ENCODE results near the gene SLN.
A peak's percentile ranks its signal among the peaks of the same experiment; 100 is the strongest.

The SLN gene

GRCh38 chr11:107702723-107703122 is 9.1 kb downstream of the SLN start:
- no peaks in the 10 kb centered on the region for H3K36me3 Mint-ChIP-seq
- no peak overlapping the region for H3K4me3 Mint-ChIP-seq
- ATAC-seq, result no peak
- no peaks in the 10 kb centered on the region for H3K4me1 Mint-ChIP-seq
- no peaks in the 10 kb centered on the region for H3K9me3 Mint-ChIP-seq
- H3K27me3 Mint-ChIP-seq, result peaks cover 20% of the 10 kb centered on the region
- no peak overlapping the region for H3K27ac Mint-ChIP-seq

GRCh38 chr11:107702109-107702660 is 9.7 kb downstream of the SLN start:
- Mint-ChIP-seq H3K27me3 (peaks cover 17% of the 10 kb centered on the region), H3K4me3 (no peak overlapping the region), H3K4me1 (no peaks in the 10 kb centered on the region), H3K9me3 (no peaks in the 10 kb centered on the region), H3K27ac (no peak overlapping the region), H3K36me3 (no peaks in the 10 kb centered on the region)
- no peak for ATAC-seq

GRCh38 chr11:107699371-107700285 is 12.2 kb downstream of the SLN start:
- ATAC-seq, result no peak
- H3K9me3 Mint-ChIP-seq, result no peaks in the 10 kb centered on the region
- H3K4me3 Mint-ChIP-seq, result no peak overlapping the region
- no peaks in the 10 kb centered on the region for H3K4me1 Mint-ChIP-seq
- H3K27ac Mint-ChIP-seq, result no peak overlapping the region
- peaks cover 29% of the 10 kb centered on the region for H3K27me3 Mint-ChIP-seq
- H3K36me3 Mint-ChIP-seq, result no peaks in the 10 kb centered on the region

GRCh38 chr11:107697291-107697690 is 14.6 kb downstream of the SLN start:
- Mint-ChIP-seq H3K27ac (no peak overlapping the region), H3K36me3 (no peaks in the 10 kb centered on the region), H3K27me3 (peaks cover 35% of the 10 kb centered on the region), H3K4me3 (no peak overlapping the region), H3K9me3 (no peaks in the 10 kb centered on the region), H3K4me1 (no peaks in the 10 kb centered on the region)
- no peak for ATAC-seq

GRCh38 chr11:107696140-107696539 is 15.7 kb downstream of the SLN start:
- peaks cover 45% of the 10 kb centered on the region for H3K27me3 Mint-ChIP-seq
- no peaks in the 10 kb centered on the region for H3K9me3 Mint-ChIP-seq
- H3K4me3 Mint-ChIP-seq, result no peak overlapping the region
- H3K36me3 Mint-ChIP-seq, result no peaks in the 10 kb centered on the region
- H3K4me1 Mint-ChIP-seq, result no peaks in the 10 kb centered on the region
- no peak for ATAC-seq
- H3K27ac Mint-ChIP-seq, result no peak overlapping the region

- no peak overlapping the region for H3K27ac Mint-ChIP-seq
- no peaks in the 10 kb centered on the region for H3K9me3 Mint-ChIP-seq
- no peaks in the 10 kb centered on the region for H3K4me1 Mint-ChIP-seq
- H3K36me3 Mint-ChIP-seq, result no peaks in the 10 kb centered on the region
- H3K4me3 Mint-ChIP-seq, result no peak overlapping the region
- peaks cover 47% of the 10 kb centered on the region for H3K27me3 Mint-ChIP-seq
- ATAC-seq, result no peak
Observed at GRCh38 chr11:107695446-107695845, 16.4 kb downstream of the SLN start.

GRCh38 chr11:107691000-107691750 is 20.7 kb downstream of the SLN start:
- Mint-ChIP-seq H3K4me1 (no peaks in the 10 kb centered on the region), H3K4me3 (no peak overlapping the region), H3K9me3 (no peaks in the 10 kb centered on the region), H3K36me3 (no peaks in the 10 kb centered on the region), H3K27me3 (peaks cover 27% of the 10 kb centered on the region), H3K27ac (no peak overlapping the region)
- no peak for ATAC-seq

GRCh38 chr11:107689317-107690202 is 22.3 kb downstream of the SLN start:
- H3K36me3 Mint-ChIP-seq, result no peaks in the 10 kb centered on the region
- H3K4me1 Mint-ChIP-seq, result no peaks in the 10 kb centered on the region
- no peak overlapping the region for H3K27ac Mint-ChIP-seq
- H3K4me3 Mint-ChIP-seq, result no peak overlapping the region
- ATAC-seq, result peak; percentile 69
- H3K9me3 Mint-ChIP-seq, result no peaks in the 10 kb centered on the region
- peaks cover 25% of the 10 kb centered on the region for H3K27me3 Mint-ChIP-seq

- Mint-ChIP-seq H3K27me3 (peaks cover 25% of the 10 kb centered on the region), H3K36me3 (no peaks in the 10 kb centered on the region), H3K9me3 (no peaks in the 10 kb centered on the region), H3K27ac (no peak overlapping the region), H3K4me3 (no peak overlapping the region), H3K4me1 (no peaks in the 10 kb centered on the region)
- ATAC-seq, result no peak
Observed at GRCh38 chr11:107688322-107688918, 23.4 kb downstream of the SLN start.

- no peaks in the 10 kb centered on the region for H3K9me3 Mint-ChIP-seq
- no peak overlapping the region for H3K4me3 Mint-ChIP-seq
- H3K27ac Mint-ChIP-seq, result no peak overlapping the region
- ATAC-seq, result no peak
- H3K27me3 Mint-ChIP-seq, result peaks cover 7% of the 10 kb centered on the region
- H3K4me1 Mint-ChIP-seq, result peaks cover 6% of the 10 kb centered on the region
- no peaks in the 10 kb centered on the region for H3K36me3 Mint-ChIP-seq
Observed at GRCh38 chr11:107683807-107684206, 28.0 kb downstream of the SLN start.

- no peaks in the 10 kb centered on the region for H3K9me3 Mint-ChIP-seq
- peaks cover 7% of the 10 kb centered on the region for H3K27me3 Mint-ChIP-seq
- peaks cover 6% of the 10 kb centered on the region for H3K4me1 Mint-ChIP-seq
- no peak overlapping the region for H3K4me3 Mint-ChIP-seq
- H3K27ac Mint-ChIP-seq, result no peak overlapping the region
- no peak for ATAC-seq
- no peaks in the 10 kb centered on the region for H3K36me3 Mint-ChIP-seq
Observed at GRCh38 chr11:107683061-107683460, 28.8 kb downstream of the SLN start.

GRCh38 chr11:107682572-107682971 is 29.3 kb downstream of the SLN start:
- H3K4me1 Mint-ChIP-seq, result peaks cover 6% of the 10 kb centered on the region
- no peak for ATAC-seq
- no peaks in the 10 kb centered on the region for H3K9me3 Mint-ChIP-seq
- peaks cover 7% of the 10 kb centered on the region for H3K27me3 Mint-ChIP-seq
- no peak overlapping the region for H3K27ac Mint-ChIP-seq
- H3K4me3 Mint-ChIP-seq, result no peak overlapping the region
- no peaks in the 10 kb centered on the region for H3K36me3 Mint-ChIP-seq

GRCh38 chr11:107682171-107682570 is 29.7 kb downstream of the SLN start:
- peaks cover 7% of the 10 kb centered on the region for H3K27me3 Mint-ChIP-seq
- no peak overlapping the region for H3K27ac Mint-ChIP-seq

GRCh38 chr11:107679255-107680024 is 32.4 kb downstream of the SLN start:
- H3K27me3 Mint-ChIP-seq, result peaks cover 7% of the 10 kb centered on the region
- H3K4me3 Mint-ChIP-seq, result no peak overlapping the region

More at GRCh38 chr11:107682171-107682570, 29.7 kb downstream of the SLN start:
- peaks cover 6% of the 10 kb centered on the region for H3K4me1 Mint-ChIP-seq
- no peaks in the 10 kb centered on the region for H3K36me3 Mint-ChIP-seq
- H3K9me3 Mint-ChIP-seq, result no peaks in the 10 kb centered on the region
- no peak overlapping the region for H3K4me3 Mint-ChIP-seq
- ATAC-seq, result no peak

More at GRCh38 chr11:107679255-107680024, 32.4 kb downstream of the SLN start:
- Mint-ChIP-seq H3K9me3 (no peaks in the 10 kb centered on the region), H3K36me3 (no peaks in the 10 kb centered on the region), H3K4me1 (peaks cover 6% of the 10 kb centered on the region), H3K27ac (no peak overlapping the region)
- no peak for ATAC-seq
